ENCODE data around the gene HELT. TPM values are rescaled to one million over a fixed set of nuclear protein-coding genes. Genes with fewer than 3 reads are reported as not detected.
"Not testable (repeated sequence)": the region's sequence is repeated elsewhere in the genome, so short reads cannot be mapped to it uniquely, and the experiment has no call there.

The HELT gene
- total RNA-seq, result not detected

DNA sequence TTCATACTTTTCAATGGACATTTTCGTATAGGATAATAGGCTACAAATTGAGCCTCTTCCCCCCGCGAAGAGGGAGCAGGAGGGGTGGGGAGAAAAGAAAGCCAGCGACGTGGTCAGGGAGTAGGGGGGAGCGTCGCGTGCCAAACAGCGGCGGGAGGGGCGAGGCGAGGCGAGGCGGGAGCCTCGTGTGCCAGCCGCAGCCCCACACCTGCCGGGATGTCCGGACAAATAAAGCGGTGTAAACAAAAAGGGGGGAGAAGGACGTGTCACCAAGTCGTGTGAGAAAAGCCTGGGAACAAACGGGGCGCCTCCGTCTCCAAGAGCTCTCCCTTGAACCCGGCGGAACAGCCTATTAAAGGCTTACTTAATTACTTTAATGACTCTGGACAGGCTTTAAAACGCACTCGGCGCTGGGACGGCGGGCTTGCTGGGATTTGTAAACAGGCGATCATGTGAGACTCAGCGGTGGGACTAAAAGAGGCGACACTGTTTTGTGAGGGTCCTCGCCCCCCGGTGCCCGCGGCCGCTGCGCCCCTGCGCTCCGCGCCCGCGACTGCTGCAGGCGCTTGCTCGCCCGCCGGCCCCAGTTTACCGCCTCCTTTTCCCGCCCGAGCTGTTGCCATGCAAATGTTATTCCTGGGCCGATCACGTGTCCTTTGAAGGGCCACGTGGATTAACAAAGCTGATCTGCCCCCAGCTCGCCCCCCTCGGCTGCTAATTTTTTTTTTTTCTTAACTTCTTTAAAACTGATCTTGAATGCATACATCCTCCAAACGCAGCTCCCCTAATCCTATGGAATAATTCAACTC lies at the start of gene HELT:
Gene HELT, plus strand, starts transcription at position 527 of the 809 bp plus-strand sequence. CDS start 439 bp downstream, outside the sequence.
- no peaks in the 10 kb centered on the region for H3K9me3 Mint-ChIP-seq
- no peak for ATAC-seq
- no peak for DNase-seq (ENCODE audit: low spot score in 2 of 2)
- no peaks in the 10 kb centered on the region for H3K36me3 Mint-ChIP-seq
- H3K27ac Mint-ChIP-seq, result peak within 1 kb of the TSS in 1 of 2 donors; percentile 5

DNA sequence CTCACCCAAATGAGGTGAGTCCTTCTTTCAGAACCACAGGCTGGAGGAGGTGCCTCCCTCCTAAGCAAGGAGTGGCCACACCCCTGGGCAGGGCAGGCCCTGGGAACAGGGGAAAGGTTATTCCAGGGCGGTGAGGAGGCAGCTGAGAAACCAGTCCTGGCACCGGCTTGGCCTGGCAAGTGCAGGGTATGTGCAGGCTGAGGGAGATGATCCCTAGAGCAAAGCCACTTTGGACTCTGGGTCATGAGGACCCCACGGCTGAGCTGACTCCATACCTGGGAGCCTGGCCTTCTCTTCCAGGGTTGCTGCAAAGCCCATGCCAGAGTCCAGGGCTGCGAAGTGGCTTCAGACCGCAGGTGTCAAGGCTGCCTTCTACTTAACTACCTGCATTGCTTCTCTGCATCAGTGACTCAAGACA lies 49.5 kb upstream of the HELT start:
- H3K36me3 Mint-ChIP-seq, result peaks cover 6 to 15% of the 10 kb centered on the region in 2 donors
- ATAC-seq (peak; percentile 35 to 39), DNase-seq (ENCODE audit: low spot score in 2 of 2) (no peak)
- H3K9me3 Mint-ChIP-seq, result peaks cover 13 to 27% of the 10 kb centered on the region in 2 donors
- H3K27ac Mint-ChIP-seq, result no peak overlapping the region

- ATAC-seq, result no peak
Measured at GRCh38 chr4:184969610-184970009, 48.7 kb upstream of the HELT start.

GRCh38 chr4:184972991-184973390 lies 45.3 kb upstream of the HELT start:
- Mint-ChIP-seq H3K27ac (no peak overlapping the region), H3K36me3 (peaks cover 0 to 10% of the 10 kb centered on the region in 2 donors), H3K9me3 (peaks cover 10 to 24% of the 10 kb centered on the region in 2 donors)
- DNase-seq (ENCODE audit: low spot score in 2 of 2), result no peak
- ATAC-seq, result no peak

More at GRCh38 chr4:184969610-184970009, 48.7 kb upstream of the HELT start:
- Mint-ChIP-seq H3K9me3 (peaks cover 13 to 27% of the 10 kb centered on the region in 2 donors), H3K36me3 (peaks cover 6 to 15% of the 10 kb centered on the region in 2 donors), H3K27ac (no peak overlapping the region)
- DNase-seq (ENCODE audit: low spot score in 2 of 2), result no peak

DNA sequence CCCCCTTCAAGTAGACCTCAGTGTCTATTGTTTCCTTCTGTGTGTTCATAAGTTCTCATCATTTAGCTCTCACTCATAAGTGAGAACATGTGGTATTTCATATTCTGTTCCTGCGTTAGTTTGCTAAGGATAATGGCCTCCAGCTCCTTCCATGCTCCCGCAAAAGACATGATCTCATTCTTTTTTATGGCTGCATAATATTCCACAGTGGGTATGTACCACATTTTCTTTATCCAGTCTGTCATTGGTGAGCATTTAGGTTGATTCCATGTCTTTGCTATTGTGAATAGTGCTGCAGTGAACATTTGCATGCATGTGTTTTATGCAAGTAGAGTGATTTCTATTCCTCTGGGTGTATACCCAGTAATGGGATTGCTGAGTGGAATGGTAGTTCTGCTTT lies 41.9 kb upstream of the HELT start:
- DNase-seq (ENCODE audit: low spot score in 2 of 2); H3K36me3 Mint-ChIP-seq; H3K27ac Mint-ChIP-seq; ATAC-seq: not testable (repeated sequence)
- H3K9me3 Mint-ChIP-seq, result peaks cover 6 to 17% of the 10 kb centered on the region in 2 donors

- ATAC-seq (no peak), DNase-seq (ENCODE audit: low spot score in 2 of 2) (no peak)
- H3K36me3 Mint-ChIP-seq, result no peaks in the 10 kb centered on the region
- H3K9me3 Mint-ChIP-seq, result peaks cover 0 to 3% of the 10 kb centered on the region in 2 donors
- H3K27ac Mint-ChIP-seq, result no peak overlapping the region
Measured at GRCh38 chr4:184977747-184978146, 40.5 kb upstream of the HELT start.

- Mint-ChIP-seq H3K27ac (no peak overlapping the region), H3K9me3 (no peaks in the 10 kb centered on the region), H3K36me3 (no peaks in the 10 kb centered on the region)
- ATAC-seq (no peak), DNase-seq (ENCODE audit: low spot score in 2 of 2) (no peak)
Measured at GRCh38 chr4:184978211-184978610, 40.1 kb upstream of the HELT start.

DNA sequence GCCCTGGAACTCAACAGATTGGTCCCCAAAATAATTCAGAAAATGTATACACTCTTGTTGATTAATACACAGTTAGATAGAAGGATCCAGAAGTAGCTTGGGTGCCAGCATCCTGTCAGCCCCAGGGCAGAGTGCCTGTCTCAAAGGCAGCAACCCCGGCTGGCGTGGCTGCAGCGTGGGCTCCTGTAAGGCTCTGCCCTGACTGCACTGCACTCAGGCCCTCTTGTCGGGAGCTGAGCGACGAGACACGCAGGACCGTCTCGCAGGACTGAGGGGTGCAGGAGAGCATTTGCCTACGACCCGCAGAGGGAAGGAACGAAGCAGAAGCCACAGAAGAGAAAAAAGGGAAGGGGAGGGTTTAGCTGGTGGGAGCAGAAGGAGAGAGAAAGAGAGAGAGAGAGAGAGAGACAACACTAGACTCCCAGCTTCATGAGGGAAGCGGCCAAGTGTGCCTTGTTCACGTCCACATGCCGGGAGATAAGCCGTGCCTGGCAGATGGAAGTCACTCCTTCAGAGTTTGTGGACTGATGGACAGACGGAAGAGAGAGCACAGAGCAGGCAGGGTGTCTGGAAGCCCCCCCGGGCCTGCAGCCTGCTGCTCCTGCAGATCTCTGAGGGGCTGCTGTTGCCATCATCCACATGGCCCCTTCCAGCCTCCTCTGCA lies 38.7 kb upstream of the HELT start:
- Mint-ChIP-seq H3K36me3 (no peaks in the 10 kb centered on the region), H3K27ac (no peak overlapping the region), H3K9me3 (no peaks in the 10 kb centered on the region)
- ATAC-seq, result no peak
- no peak for DNase-seq (ENCODE audit: low spot score in 2 of 2)

- no peak for ATAC-seq
Measured at GRCh38 chr4:184980261-184980660, 38.0 kb upstream of the HELT start.

GRCh38 chr4:184983672-184984356 lies 34.5 kb upstream of the HELT start:
- peak in 1 of 2 donors; percentile 61 for DNase-seq (ENCODE audit: low spot score in 2 of 2)
- Mint-ChIP-seq H3K27ac (no peak overlapping the region), H3K9me3 (no peaks in the 10 kb centered on the region), H3K36me3 (no peaks in the 10 kb centered on the region)
- ATAC-seq, result peak; percentile 78 to 83

More at GRCh38 chr4:184980261-184980660, 38.0 kb upstream of the HELT start:
- no peak overlapping the region for H3K27ac Mint-ChIP-seq
- no peaks in the 10 kb centered on the region for H3K36me3 Mint-ChIP-seq
- no peak for DNase-seq (ENCODE audit: low spot score in 2 of 2)
- no peaks in the 10 kb centered on the region for H3K9me3 Mint-ChIP-seq

DNA sequence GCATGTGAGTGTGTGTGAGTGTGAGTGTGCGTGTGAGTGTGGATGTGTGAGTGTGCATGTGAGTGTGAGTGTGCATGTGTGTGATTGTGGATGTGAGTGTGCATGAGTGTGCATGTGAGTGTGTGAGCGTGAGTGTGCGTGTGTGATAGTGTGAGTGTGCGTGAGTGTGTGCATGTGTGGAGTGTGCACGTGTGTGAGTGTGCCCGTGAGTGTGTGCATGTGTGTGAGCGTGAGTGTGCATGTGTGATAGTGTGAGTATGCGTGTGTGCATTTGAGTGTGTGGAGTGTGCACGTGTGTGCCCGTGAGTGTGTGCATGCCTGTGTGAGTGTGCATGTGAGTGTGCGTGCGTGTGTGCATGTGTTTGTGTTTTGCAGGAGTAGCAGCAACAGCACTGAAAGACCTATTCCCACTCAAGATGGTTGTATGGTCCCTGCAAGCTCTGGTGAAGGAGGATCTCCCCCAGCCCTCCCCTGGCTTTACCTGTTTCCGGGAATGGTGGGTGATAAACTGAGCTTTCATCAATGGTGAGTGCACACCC lies 30.7 kb upstream of the HELT start:
- H3K36me3 Mint-ChIP-seq, result no peaks in the 10 kb centered on the region
- ATAC-seq, result no peak
- no peak overlapping the region for H3K27ac Mint-ChIP-seq
- no peaks in the 10 kb centered on the region for H3K9me3 Mint-ChIP-seq
- DNase-seq (ENCODE audit: low spot score in 2 of 2), result no peak

DNA sequence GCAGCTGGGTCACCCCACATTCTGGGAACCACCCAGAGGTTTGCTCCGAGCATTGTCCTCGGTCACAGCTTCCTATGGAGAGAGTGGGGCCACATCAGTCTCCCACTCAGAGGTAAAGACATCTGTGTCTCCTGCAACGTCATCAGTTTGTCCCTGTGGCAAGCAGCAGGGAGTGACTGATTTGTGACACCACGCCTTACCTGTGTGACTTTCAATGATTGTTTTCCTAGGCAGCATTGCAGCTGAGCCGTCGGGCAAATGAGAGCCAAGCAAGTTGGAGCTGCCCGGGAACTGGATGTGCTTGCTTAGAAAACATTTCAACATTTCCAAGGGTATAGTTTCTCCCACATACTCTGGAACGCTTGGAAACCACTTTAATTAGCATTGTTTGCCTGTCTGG lies 29.7 kb upstream of the HELT start:
- Mint-ChIP-seq H3K9me3 (no peaks in the 10 kb centered on the region), H3K36me3 (no peaks in the 10 kb centered on the region), H3K27ac (no peak overlapping the region)
- DNase-seq (ENCODE audit: low spot score in 2 of 2) (no peak), ATAC-seq (no peak)

DNA sequence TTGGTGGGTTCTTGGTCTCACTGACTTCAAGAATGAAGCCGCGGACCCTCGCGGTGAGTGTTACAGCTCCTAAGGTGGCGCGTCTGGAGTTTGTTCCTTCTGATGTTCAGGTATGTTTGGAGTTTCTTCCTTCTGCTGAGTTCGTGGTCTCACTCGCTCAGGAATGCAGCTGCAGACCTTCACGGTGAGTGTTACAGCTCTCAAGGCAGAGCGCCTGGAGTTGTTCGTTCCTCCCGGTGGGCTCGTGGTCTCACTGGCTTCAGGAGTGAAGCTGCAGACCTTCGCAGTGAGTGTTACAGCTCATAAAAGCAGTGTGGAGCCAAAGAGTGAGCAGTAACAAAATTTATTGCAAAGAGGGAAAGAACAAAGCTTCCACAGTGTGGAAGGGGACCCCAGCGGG lies 29.0 kb upstream of the HELT start:
- not testable (repeated sequence) for ATAC-seq; H3K36me3 Mint-ChIP-seq; DNase-seq (ENCODE audit: low spot score in 2 of 2); H3K9me3 Mint-ChIP-seq; H3K27ac Mint-ChIP-seq

DNA sequence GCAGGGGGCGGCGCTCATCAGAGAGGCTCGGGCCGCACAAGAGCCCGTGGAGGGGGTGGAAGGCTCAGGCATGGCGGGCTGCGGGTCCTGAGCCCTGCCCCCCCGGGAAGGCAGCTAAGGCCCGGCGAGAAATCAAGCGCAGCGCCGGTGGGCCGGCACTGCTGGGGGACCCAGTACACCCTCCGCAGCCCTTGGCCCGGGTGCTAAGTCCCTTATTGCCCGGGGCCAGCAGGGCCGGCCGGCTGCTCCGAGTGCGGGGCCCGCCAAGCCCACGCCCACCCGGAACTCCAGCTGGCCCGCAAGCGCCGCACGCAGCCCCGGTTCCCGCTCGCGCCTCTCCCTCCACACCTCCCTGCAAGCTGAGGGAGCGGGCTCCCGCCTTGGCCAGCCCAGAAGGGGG lies 28.2 kb upstream of the HELT start:
- H3K36me3 Mint-ChIP-seq; DNase-seq (ENCODE audit: low spot score in 2 of 2); H3K27ac Mint-ChIP-seq; H3K9me3 Mint-ChIP-seq; ATAC-seq: not testable (repeated sequence)

- H3K36me3 Mint-ChIP-seq, result no peaks in the 10 kb centered on the region
- no peaks in the 10 kb centered on the region for H3K9me3 Mint-ChIP-seq
- no peak for ATAC-seq
- no peak for DNase-seq (ENCODE audit: low spot score in 2 of 2)
- no peak overlapping the region for H3K27ac Mint-ChIP-seq
Measured at GRCh38 chr4:184991860-184992259, 26.4 kb upstream of the HELT start.

- no peak overlapping the region for H3K27ac Mint-ChIP-seq
Measured at GRCh38 chr4:184992422-184992821, 25.9 kb upstream of the HELT start.

GRCh38 chr4:184993247-184993646 lies 25.0 kb upstream of the HELT start:
- DNase-seq (ENCODE audit: low spot score in 2 of 2), result no peak

More at GRCh38 chr4:184992422-184992821, 25.9 kb upstream of the HELT start:
- no peaks in the 10 kb centered on the region for H3K36me3 Mint-ChIP-seq
- DNase-seq (ENCODE audit: low spot score in 2 of 2) (no peak), ATAC-seq (no peak)
- H3K9me3 Mint-ChIP-seq, result no peaks in the 10 kb centered on the region

More at GRCh38 chr4:184993247-184993646, 25.0 kb upstream of the HELT start:
- Mint-ChIP-seq H3K9me3 (no peaks in the 10 kb centered on the region), H3K27ac (no peak overlapping the region), H3K36me3 (no peaks in the 10 kb centered on the region)
- no peak for ATAC-seq

Measured in activated naive CD4-positive, alpha-beta T cell treated with anti-CD3 and anti-CD28 coated beads, Interleukin-2, amount 50 U/mL, for 72 hours (primary cell).